ENCODE data around the gene CLCN6.

The CLCN6 gene

DNA sequence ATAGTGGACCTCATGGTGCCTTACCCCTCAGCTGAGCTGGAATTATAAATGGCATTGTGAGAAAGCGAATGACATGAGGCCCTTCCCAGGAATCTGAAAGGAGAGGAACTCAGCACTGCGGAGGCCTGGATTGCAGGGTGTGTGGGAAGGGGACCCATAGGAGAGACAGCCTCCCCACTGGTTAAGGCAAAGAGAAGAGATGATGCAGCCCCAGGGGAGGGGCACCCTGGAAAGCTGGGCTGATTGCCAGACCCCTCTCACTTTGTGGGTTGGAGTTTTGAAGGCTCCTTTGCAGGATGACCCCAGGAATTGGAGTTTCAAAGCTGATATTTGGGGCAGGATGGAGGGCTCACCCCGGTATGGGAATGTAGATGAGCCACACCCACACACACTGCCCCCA lies 50.7 kb downstream of the CLCN6 start:
- no peak for DNase-seq

GRCh38 chr1:11857164-11857851 lies 51.3 kb downstream of the CLCN6 start:
- DNase-seq: no peak

GRCh38 chr1:11858158-11858557 lies 52.2 kb downstream of the CLCN6 start:
- DNase-seq: no peak

GRCh38 chr1:11858613-11858967 lies 52.6 kb downstream of the CLCN6 start, which contains the start of gene NPPB:
Gene NPPB (minus strand): TSS chr1:11858945. CDS start chr1:11858833, 112 bp downstream.
- no peak for DNase-seq

DNA sequence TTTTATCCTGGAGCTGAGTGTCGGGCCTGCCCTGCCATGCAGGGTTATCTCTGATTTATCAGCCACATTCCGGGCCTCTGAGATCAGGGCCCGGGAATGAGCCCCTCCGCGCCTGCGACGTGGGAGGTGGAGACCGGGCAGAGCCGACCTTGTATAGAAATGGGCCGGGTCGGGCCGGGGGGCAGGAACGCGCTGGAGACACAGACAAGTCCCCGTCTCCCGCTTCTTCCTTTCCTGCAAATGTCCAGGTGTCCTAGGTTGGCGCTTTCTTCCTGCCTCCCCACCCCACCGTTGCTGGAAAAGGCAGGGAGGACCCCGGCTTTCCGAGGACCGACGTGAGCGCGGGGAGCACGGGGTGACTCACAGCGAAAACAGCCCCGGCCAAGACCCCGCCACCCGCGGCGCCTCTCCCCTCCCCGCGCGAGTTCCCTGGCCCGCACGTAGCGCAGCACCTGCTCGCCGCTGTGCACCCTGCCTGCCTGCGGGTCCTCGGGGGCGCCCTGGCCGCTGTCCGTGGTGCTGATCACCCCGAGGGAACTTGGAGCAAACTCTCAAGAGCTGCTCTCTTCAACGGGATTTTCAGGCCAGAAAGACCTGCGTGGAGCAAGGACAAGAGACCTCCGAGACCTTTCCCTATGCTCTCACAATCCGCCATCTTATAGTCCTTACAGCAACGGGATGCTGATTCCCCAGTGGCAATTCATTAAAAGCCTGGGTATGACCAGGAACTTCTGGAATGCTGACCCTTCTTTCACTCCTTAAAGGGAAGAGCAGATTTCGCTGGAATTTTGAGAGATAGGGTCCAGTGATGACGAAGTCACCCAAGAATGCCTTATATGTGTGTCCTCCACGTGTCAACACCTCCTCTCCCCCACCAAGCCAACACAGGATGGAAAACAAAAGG lies 53.2 kb downstream of the CLCN6 start:
- no peak for DNase-seq

GRCh38 chr1:11860083-11860482 lies 54.1 kb downstream of the CLCN6 start:
- no peak for DNase-seq

DNA sequence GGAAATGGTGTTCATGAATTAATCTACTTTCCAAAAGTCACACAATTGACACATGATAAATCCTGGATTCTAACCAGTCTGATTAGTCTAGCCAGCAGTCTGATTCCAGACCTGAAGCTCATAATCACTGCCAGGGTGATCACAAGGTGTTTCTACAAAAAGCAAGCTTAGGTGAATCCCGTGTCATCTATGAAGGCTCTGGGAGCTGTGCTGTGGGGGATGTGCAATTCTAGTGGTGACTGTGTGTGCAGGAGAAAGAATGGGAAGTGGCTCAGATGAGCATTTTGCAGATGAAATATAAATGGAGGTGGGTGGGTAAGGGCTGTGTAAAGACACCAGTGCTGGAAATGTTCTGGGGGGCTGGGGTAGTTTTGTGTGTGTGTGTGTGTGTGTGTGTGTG lies 54.6 kb downstream of the CLCN6 start:
- no peak for DNase-seq

DNA sequence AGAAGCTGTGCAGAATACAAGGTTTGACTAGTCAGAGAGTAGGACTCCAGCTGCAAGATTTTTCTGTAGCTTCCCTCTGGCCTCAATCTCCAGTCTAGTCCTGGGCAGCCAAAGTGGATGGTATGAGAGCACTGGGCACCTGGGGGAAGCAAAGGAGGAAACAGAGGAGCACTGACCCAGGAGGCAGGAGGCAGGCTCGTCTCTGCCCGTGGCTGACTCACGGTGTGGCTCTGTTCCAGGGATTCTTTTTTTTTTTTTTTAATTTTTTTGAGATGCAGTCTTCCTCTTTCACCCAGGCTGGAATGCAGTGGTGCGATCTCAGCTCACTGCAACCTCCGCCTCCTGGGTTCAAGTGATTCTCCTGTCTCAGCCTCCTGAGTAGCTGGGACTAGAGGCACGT lies 56.9 kb downstream of the CLCN6 start:
- DNase-seq: no peak

DNA sequence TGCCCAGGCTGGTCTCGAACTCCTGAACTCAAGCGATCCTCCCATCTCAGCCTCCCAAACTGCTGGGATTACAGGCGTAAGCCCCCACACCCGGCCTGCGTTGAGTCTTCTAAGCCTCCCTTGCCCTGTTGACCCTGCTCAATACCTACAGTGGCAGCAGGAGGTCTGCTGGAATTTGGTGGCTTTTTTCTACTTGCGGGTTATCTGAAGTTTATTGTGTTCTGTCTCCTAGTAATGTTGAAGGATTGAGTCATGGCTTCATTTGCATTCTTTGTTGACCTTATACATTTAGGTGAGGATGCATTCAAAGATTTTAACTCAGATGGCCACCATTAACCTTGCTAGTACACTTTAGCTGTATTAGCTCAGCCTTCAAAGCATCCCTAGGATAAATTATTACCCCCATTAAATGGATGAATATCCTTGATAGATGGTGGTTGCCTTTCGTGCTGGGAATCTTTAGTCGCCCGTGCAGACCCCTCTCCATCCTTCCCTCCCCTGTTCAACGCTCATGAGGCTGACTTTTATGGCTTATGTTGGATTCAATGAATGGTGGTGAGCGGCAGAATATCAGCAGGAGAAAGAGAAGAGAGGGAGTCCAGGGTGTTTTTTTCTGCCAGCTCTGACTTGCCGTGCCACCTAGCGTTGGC lies 62.5 kb downstream of the CLCN6 start:
- DNase-seq: no peak

GRCh38 chr1:11869104-11869503 lies 63.1 kb downstream of the CLCN6 start:
- no peak for DNase-seq

DNA sequence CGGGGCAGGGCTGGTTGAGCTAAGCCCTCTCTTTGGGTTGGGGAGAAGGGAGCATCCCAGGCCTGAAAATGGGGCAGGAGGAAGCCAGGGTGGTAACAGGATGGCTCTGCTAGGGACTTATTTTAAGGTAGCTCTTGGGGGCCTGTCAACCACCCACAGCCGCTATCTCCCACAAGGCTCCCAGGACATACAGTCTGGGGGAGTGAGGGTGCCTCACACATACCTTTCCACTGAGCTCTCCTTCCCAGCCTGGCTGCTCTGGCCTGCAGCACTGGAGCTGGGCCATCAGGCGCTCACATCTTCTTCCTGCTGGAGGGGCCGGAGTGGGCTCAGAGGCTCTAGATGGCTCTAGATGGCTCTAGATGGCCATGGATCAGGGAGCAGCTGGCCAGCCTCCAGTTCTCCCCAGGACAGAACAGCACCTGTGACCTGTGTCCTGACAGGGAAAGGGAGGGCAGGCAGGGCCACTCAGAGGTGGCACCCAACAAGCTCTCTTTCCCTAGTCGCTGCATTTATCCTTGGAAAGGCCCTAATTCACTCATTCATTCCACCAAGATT lies 63.7 kb downstream of the CLCN6 start:
- no peak for DNase-seq

GRCh38 chr1:11872545-11872944 lies 66.6 kb downstream of the CLCN6 start:
- no peak for DNase-seq

DNA sequence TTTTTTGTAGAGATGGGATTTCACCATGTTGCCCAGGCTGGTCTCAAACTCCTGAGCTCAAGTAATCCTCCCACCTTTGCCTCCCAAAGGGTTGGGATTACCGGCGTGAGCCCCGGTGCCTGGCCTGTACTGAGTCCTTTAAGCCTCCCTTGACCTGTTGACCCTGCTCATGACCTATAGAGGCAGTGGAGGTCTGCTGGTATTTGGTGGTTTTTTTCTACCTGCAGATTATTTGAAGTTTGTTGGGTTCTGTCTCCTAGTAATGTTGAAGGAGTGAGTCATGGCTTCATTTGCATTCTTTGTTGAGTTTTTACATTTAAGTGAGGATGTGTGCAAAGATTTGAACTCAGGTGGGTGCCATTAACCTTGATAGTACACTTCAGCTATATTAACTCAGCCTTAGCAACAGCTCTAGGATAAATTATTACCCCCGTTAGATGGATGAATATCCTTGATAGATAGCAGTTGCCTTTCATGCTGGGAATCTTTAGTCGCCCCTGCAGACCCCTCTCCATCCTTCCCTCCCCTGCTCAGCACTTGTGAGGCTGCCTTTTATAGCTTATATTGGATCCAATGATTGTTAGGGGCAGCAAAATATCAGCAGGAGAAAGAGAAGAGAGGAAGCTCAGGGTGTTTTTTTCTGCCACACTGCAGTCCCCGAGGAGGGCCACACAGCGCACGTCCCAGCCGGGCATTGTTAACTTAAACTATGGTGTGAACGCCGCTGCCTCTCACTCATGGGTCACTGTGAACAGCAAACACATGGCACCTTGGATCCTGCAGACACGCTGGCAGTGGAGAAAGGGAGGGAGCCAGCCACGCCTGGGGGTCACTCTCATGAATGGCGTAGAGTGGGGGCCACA lies 67.6 kb downstream of the CLCN6 start:
- DNase-seq: no peak

- no peak for DNase-seq
Measured at GRCh38 chr1:11874258-11874562, 68.2 kb downstream of the CLCN6 start.

DNA sequence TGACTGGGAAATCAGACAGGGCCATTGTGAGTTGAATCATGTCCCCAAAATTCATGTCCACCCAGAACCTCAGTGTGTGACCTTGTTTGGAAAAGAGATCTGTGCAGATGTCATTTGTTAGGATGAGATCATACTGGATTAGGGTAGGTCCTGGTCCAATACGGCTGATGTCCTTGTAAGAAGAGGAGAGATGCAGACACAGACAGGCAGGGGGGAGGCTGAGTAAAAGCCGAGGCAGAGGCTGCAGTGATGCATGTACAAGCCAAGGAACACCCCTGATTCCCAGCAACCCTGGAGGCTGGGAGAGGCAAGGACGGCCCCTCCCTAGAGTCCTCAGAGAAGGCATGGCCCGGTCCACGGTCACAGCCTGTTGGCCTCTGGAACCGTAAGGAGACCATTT lies 68.6 kb downstream of the CLCN6 start:
- no peak for DNase-seq

- no peak for DNase-seq
Measured at GRCh38 chr1:11875094-11875493, 69.1 kb downstream of the CLCN6 start.

DNA sequence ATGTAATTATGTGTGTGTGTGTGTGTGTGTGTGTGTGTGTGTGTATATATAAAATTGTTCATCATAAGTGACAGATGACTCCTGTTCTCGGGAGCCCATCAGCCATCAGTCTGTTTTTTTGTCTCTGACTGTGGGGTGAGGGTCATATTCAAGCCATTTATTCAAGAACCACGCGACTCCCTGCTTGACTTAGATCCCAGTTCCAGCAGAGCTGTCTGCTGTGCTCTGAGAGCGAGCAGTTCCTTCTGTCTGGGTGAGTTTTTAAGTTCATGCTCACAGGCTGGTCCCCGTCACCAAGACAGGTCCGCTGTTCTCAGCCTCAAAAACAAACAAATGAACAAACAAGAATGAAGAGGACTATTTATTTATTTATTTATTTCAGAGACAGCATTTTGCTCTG lies 71.1 kb downstream of the CLCN6 start:
- no peak for DNase-seq

DNA sequence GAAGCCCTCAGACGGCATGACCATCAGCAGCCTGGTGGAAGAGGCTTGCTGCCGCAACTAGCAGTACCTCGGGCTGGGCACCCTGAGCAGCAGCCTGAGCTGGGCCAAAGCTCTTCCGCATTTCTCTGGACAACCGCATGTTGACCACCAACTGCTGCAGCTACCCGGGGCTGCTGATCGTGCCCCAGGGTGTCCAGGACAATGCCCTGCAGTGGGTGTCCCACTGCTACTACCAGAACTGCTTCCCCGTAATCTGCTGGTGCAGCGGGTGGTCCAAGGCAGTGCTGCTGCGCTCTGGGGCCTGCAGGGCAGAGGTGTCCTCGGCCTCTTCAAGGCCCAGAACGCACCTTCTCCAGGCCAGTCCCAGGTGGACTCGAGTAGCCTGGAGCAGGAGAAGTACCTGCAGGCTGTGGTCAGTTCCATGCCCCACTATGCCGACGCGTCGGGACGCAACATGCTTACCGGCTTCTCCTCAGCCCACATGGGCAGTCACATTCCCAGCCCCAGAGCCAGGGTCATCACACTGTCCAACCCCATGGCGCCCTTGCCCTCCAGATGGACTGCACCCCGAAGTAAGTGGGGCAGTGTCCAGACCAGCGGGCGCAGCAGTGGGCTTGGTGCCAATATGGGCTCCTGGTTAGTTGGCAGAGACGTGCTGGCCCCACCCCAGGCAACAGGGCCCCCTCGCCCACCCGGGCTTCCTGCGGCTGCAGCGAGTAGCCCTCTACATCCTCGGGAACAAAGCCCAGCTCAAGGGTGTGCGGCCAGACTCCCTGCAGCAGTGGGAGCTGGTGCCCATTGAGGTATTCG lies 72.3 kb downstream of the CLCN6 start:
- no peak for DNase-seq

- no peak for DNase-seq
Measured at GRCh38 chr1:11878891-11879190, 72.8 kb downstream of the CLCN6 start.

DNA sequence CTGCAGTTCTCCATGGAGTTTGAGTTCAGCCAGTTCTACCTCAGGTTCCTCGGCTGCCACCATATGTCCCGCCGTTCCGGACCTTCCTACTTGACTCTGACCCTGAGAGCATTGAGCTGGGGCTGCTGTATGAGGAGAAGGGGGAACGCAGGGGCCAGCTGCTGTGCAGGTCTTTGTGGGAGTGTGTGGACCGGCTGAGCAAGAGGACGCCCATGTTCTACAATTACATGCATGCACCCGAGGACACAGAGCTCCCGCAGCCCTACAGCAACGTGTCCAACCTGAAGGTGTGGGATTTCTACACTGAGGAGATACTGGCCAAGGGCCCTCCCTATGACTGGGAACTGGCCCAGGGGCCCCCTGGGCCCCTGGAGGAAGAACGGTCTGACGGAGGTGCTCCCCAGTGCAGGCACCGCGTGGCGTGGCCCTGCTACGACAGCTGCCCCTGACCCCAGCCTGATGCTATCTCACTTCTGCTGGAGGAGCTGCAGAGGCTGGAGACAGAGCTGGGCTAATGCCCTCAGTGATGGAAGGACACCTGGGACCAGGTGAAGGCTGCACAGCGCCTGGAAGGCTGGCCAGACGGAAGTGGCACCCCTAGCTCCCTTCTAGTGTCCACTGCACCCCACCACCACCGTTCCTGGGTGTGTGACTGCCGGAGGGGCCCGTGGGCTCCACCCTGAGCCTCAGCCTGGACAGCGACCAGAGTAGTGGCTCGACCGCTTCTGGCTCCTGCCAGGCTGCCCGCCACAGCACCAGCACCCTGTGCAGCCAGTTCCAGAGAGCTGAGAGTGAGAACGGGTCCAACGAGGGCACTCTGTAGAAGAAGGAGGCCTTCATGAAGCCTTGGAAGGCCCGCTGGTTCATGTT lies 73.6 kb downstream of the CLCN6 start:
- no peak for DNase-seq

DNA sequence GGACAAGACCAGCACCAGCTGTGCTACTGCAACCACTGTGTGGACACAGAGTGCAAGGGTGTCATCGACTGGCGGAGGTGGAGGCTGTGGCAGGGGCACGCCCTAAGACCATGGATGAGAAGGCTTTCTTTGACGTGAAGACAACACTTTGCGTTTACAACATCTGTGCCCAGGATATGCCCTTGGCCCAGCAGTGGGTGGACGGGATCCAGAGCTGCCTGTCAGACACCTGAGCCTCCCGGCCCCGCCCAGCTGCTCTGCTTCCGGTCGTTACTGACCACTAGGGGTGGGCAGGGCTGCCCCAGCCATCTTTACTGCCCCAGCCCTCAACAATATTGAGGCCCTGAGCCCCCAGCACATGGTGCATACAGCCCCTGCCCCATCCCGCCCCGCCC lies 74.2 kb downstream of the CLCN6 start:
- no peak for DNase-seq
